HG03066 (cell line): Measurements from ENCODE around the gene RPAP2.
"Not testable (repeated sequence)": the region's sequence is repeated elsewhere in the genome, so short reads cannot be mapped to it uniquely, and the experiment has no call there.

ENCODE experiments used
- ATAC-seq: cut with Tn5 transposase; IDR thresholded peaks from one replicate; pipeline ENCODE4 v1.9.1; 2021; ENCODE audit warnings: low read depth; ENCODE audit not compliant: unreplicated experiment

The RPAP2 gene

GRCh38 chr1:92298573-92299476, at the start of gene RPAP2, which contains the start of gene GLMN:
RPAP2 (plus strand) TSS chr1:92299059; CDS start chr1:92299074, 15 bp downstream.
GLMN (minus strand) TSS chr1:92298987; CDS start chr1:92297999, 988 bp downstream.
- ATAC-seq: peak; percentile 98

- ATAC-seq: not testable (repeated sequence)
Measured at GRCh38 chr1:92254714-92255113, 44.1 kb upstream of the RPAP2 start.

GRCh38 chr1:92259350-92259749, 39.5 kb upstream of the RPAP2 start:
- no peak for ATAC-seq

- no peak for ATAC-seq
Measured at GRCh38 chr1:92262516-92262915, 36.3 kb upstream of the RPAP2 start.

GRCh38 chr1:92273039-92273438, 25.8 kb upstream of the RPAP2 start:
- ATAC-seq: no peak

GRCh38 chr1:92274939-92275338, 23.9 kb upstream of the RPAP2 start:
- ATAC-seq: no peak

- ATAC-seq: no peak
Measured at GRCh38 chr1:92276082-92276481, 22.8 kb upstream of the RPAP2 start.

GRCh38 chr1:92277105-92277723, 21.6 kb upstream of the RPAP2 start:
- no peak for ATAC-seq

GRCh38 chr1:92279781-92280180, 19.1 kb upstream of the RPAP2 start:
- ATAC-seq: not testable (repeated sequence)

GRCh38 chr1:92281411-92281810, 17.4 kb upstream of the RPAP2 start:
- not testable (repeated sequence) for ATAC-seq

- ATAC-seq: no peak
Measured at GRCh38 chr1:92291372-92291999, 7.4 kb upstream of the RPAP2 start.

GRCh38 chr1:92298213-92298572, 666 bp upstream of the RPAP2 start:
- ATAC-seq: peak; percentile 3

- no peak for ATAC-seq
Measured at GRCh38 chr1:92299477-92300150, 755 bp downstream of the RPAP2 start.

GRCh38 chr1:92301021-92301420, 2.2 kb downstream of the RPAP2 start:
- ATAC-seq: no peak

- no peak for ATAC-seq
Measured at GRCh38 chr1:92306020-92306419, 7.2 kb downstream of the RPAP2 start.

- ATAC-seq: no peak
Measured at GRCh38 chr1:92307980-92308379, 9.1 kb downstream of the RPAP2 start.

- ATAC-seq: no peak
Measured at GRCh38 chr1:92310185-92310597, 11.3 kb downstream of the RPAP2 start.

- no peak for ATAC-seq
Measured at GRCh38 chr1:92314024-92314423, 15.2 kb downstream of the RPAP2 start.

- no peak for ATAC-seq
Measured at GRCh38 chr1:92315766-92316599, 17.1 kb downstream of the RPAP2 start.
